ENCODE results near the gene RASSF4.

Gene RASSF4

DNA sequence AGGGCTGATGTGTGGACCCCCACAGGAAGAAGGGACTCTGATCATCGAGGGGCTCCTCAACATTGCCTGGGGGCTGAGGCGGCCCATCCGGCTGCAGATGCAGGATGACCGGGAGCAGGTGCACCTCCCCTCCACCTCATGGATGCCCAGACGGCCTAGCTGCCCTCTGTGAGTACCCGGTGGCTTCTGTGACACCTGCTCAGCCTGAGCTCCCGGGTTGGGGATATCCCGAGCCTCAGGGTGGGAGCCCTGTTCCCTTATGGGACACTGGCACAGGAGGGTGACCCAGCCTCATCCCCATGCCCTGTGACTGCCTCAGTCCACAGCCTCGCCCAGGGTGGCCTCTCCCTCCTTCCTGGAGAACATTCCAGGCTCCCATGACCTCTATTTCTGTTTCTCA lies 22.9 kb downstream of the RASSF4 start:
- H3K27ac ChIP-seq (ENCODE audit: insufficient read depth, low read length, poor library complexity, severe bottlenecking), result no peak overlapping the region
- no peak overlapping the region for H3K4me3 ChIP-seq (ENCODE audit: insufficient read depth, low read depth, low read length, poor library complexity, severe bottlenecking)
- no peaks in the 10 kb centered on the region for H3K27me3 ChIP-seq (replicated peaks; ENCODE audit: control insufficient read depth, insufficient read depth, low read length, poor library complexity, severe bottlenecking)
- no peaks in the 10 kb centered on the region for H3K9me3 ChIP-seq (ENCODE audit: control insufficient read depth, low read length)
- H3K4me1 ChIP-seq (ENCODE audit: control insufficient read depth, insufficient read depth, low read length, poor library complexity, severe bottlenecking), result no peaks in the 10 kb centered on the region
- no peak for DNase-seq
- no peaks in the 10 kb centered on the region for H3K36me3 ChIP-seq (ENCODE audit: control insufficient read depth, insufficient read depth, low read length)

DNA sequence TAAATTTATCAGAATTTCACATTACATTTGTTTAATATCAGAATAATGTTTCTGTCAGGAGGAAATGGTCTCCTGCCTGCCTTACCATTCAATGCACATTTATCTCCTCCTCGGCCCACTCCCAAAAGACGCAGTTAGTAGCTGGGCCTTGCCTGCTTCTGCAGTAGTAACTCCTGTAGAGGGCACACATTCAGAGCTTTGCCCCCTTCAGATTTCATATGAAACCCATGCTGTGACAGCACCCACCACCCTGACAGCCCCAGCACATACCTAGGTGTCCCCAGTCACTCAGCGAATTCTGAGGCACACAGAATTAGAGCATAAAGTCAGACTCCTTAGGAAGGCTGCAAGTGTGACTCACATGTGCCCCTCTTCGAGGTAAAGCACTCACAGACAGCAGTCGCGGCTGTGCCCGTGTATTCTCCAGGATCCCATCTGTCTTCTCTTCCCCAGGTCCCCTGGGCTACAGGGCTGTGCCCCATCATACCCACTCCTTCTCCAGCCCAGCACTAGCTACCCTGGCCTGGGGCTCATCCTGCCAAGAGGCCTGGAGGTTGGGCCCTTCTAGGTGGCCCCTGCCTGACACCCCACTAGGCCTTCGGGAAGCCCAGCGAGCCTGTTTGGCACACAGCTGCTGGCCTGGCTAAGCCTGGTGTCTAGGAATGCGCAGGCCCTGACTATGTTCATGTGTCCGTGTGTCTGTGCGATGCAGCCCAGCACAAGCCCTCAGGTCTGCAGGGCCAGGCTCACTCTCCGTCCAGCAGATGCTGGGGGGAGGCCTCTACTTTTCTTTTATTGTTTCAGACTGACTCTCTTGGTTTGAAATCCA lies 23.7 kb downstream of the RASSF4 start:
- H3K36me3 ChIP-seq (ENCODE audit: control insufficient read depth, insufficient read depth, low read length), result no peaks in the 10 kb centered on the region
- no peaks in the 10 kb centered on the region for H3K27me3 ChIP-seq (replicated peaks; ENCODE audit: control insufficient read depth, insufficient read depth, low read length, poor library complexity, severe bottlenecking)
- DNase-seq, result no peak
- no peaks in the 10 kb centered on the region for H3K9me3 ChIP-seq (ENCODE audit: control insufficient read depth, low read length)
- no peak overlapping the region for H3K27ac ChIP-seq (ENCODE audit: insufficient read depth, low read length, poor library complexity, severe bottlenecking)
- H3K4me1 ChIP-seq (ENCODE audit: control insufficient read depth, insufficient read depth, low read length, poor library complexity, severe bottlenecking), result no peaks in the 10 kb centered on the region
- H3K4me3 ChIP-seq (ENCODE audit: insufficient read depth, low read depth, low read length, poor library complexity, severe bottlenecking), result no peak overlapping the region

DNA sequence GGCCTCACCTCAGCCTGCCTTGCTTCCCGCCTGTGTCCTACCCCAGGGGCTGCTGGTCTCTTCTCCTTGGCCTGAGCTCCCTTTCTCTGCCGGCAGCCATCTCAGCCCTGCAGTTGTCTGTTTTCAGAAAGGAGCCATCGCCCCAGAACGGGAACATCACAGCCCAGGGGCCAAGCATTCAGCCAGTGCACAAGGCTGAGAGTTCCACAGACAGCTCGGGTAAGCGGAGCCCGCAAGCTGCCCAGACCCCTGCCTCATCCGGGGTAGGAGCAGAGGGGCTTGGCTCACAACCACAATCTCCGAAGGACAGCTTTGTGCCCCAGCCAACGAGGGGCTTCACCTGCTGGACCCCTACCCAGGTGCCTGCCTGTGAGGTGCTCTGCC lies 24.3 kb downstream of the RASSF4 start:
- no peaks in the 10 kb centered on the region for H3K27me3 ChIP-seq (replicated peaks; ENCODE audit: control insufficient read depth, insufficient read depth, low read length, poor library complexity, severe bottlenecking)
- H3K27ac ChIP-seq (ENCODE audit: insufficient read depth, low read length, poor library complexity, severe bottlenecking), result no peak overlapping the region
- H3K4me1 ChIP-seq (ENCODE audit: control insufficient read depth, insufficient read depth, low read length, poor library complexity, severe bottlenecking), result no peaks in the 10 kb centered on the region

DNA sequence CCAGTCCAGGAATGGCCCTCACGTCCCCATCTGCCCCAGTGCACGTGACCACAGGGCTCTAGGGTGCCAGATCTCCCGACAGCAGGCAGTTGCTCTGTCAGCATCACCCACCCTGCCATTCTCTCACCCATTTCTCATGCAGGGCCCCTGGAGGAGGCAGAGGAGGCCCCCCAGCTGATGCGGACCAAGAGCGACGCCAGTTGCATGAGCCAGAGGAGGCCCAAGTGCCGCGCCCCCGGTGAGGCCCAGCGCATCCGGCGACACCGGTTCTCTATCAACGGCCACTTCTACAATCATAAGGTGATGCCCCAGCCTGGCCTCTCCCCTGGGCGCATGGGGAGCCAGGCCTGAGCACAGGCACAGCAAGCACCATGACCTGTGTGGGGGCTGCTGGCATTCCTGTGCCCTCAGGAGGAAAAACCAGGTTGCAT lies 25.1 kb downstream of the RASSF4 start:
- H3K4me1 ChIP-seq (ENCODE audit: control insufficient read depth, insufficient read depth, low read length, poor library complexity, severe bottlenecking), result no peaks in the 10 kb centered on the region
- no peak for DNase-seq
- H3K27me3 ChIP-seq (replicated peaks; ENCODE audit: control insufficient read depth, insufficient read depth, low read length, poor library complexity, severe bottlenecking), result no peaks in the 10 kb centered on the region
- no peaks in the 10 kb centered on the region for H3K9me3 ChIP-seq (ENCODE audit: control insufficient read depth, low read length)
- no peak overlapping the region for H3K4me3 ChIP-seq (ENCODE audit: insufficient read depth, low read depth, low read length, poor library complexity, severe bottlenecking)
- no peak overlapping the region for H3K27ac ChIP-seq (ENCODE audit: insufficient read depth, low read length, poor library complexity, severe bottlenecking)
- no peaks in the 10 kb centered on the region for H3K36me3 ChIP-seq (ENCODE audit: control insufficient read depth, insufficient read depth, low read length)

More for the DNA sequence above, 24.3 kb downstream of the RASSF4 start:
- no peaks in the 10 kb centered on the region for H3K9me3 ChIP-seq (ENCODE audit: control insufficient read depth, low read length)
- no peak for DNase-seq
- H3K36me3 ChIP-seq (ENCODE audit: control insufficient read depth, insufficient read depth, low read length), result no peaks in the 10 kb centered on the region
- no peak overlapping the region for H3K4me3 ChIP-seq (ENCODE audit: insufficient read depth, low read depth, low read length, poor library complexity, severe bottlenecking)

DNA sequence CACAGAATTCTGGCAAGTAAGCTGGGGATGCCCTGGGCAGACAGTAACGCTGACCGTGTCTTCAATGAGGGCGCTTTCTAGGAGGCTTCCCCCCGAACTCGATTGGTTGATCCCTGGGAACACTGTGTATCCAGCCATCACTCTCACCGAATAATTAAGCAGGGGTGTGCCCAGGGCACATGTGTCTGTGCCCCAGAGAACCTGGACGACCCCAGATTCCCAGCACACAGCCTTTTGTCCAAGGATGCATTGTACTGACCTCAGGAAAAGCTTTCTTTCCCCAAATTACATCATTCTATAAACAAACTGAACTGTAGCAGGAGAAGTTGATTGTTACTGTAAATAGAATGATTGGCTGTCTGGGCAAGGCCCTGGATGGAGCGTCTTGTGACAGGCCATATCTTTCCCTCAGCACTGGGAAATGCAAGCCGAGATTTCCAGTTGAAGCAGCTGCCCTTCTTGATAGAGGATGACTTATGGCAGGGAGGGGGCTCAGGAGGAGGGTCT lies 25.6 kb downstream of the RASSF4 start:
- no peaks in the 10 kb centered on the region for H3K4me1 ChIP-seq (ENCODE audit: control insufficient read depth, insufficient read depth, low read length, poor library complexity, severe bottlenecking)
- H3K36me3 ChIP-seq (ENCODE audit: control insufficient read depth, insufficient read depth, low read length), result no peaks in the 10 kb centered on the region
- H3K27me3 ChIP-seq (replicated peaks; ENCODE audit: control insufficient read depth, insufficient read depth, low read length, poor library complexity, severe bottlenecking), result no peaks in the 10 kb centered on the region
- no peak for DNase-seq
- H3K4me3 ChIP-seq (ENCODE audit: insufficient read depth, low read depth, low read length, poor library complexity, severe bottlenecking), result no peak overlapping the region
- no peak overlapping the region for H3K27ac ChIP-seq (ENCODE audit: insufficient read depth, low read length, poor library complexity, severe bottlenecking)
- H3K9me3 ChIP-seq (ENCODE audit: control insufficient read depth, low read length), result no peaks in the 10 kb centered on the region

DNA sequence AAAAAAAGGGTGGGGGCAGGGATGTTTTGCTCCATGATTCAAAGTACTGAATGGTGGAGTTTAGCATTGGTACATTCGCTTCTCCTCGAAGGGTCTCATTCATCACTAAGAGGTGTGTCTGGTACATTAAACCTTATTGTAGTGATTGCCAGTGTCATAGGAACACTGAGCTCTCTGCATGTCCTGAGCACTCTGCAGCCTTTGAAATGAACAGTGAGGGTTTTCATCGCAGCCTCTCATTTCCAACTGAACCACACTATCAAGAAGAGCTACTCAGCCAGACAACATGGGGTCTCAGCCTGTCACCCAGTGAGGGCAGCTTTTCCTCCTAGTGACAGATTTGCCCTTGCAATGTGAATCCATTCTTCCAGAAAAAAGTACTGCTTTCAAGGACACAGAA lies 26.6 kb downstream of the RASSF4 start:
- Histone ChIP-seq H3K36me3 (ENCODE audit: control insufficient read depth, insufficient read depth, low read length) (no peaks in the 10 kb centered on the region), H3K4me1 (ENCODE audit: control insufficient read depth, insufficient read depth, low read length, poor library complexity, severe bottlenecking) (no peaks in the 10 kb centered on the region), H3K27me3 (replicated peaks; ENCODE audit: control insufficient read depth, insufficient read depth, low read length, poor library complexity, severe bottlenecking) (no peaks in the 10 kb centered on the region), H3K4me3 (ENCODE audit: insufficient read depth, low read depth, low read length, poor library complexity, severe bottlenecking) (no peak overlapping the region), H3K27ac (ENCODE audit: insufficient read depth, low read length, poor library complexity, severe bottlenecking) (no peak overlapping the region), H3K9me3 (ENCODE audit: control insufficient read depth, low read length) (no peaks in the 10 kb centered on the region)
- no peak for DNase-seq

DNA sequence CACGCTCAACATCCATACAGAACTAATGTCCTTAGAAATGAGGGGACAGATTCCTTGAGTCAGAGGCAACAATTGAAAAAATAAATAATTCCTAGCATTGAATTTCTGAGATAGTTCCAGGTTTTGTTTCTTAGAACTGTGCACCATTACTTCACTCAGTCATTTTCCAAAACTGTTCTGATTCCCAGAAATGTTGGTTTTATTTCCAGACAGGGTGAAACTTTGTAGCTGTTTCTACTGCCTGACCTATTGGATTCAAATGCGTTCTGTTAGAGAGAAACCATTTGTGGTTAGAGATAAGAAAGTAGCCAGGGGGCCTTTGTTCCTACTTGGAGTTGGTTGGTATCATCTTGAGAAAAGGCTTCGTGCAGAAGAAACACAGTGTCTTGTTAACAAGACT lies 27.1 kb downstream of the RASSF4 start:
- H3K27ac ChIP-seq (ENCODE audit: insufficient read depth, low read length, poor library complexity, severe bottlenecking), result no peak overlapping the region
- DNase-seq, result no peak
- H3K4me3 ChIP-seq (ENCODE audit: insufficient read depth, low read depth, low read length, poor library complexity, severe bottlenecking), result no peak overlapping the region
- H3K36me3 ChIP-seq (ENCODE audit: control insufficient read depth, insufficient read depth, low read length), result no peaks in the 10 kb centered on the region
- no peaks in the 10 kb centered on the region for H3K9me3 ChIP-seq (ENCODE audit: control insufficient read depth, low read length)
- no peaks in the 10 kb centered on the region for H3K27me3 ChIP-seq (replicated peaks; ENCODE audit: control insufficient read depth, insufficient read depth, low read length, poor library complexity, severe bottlenecking)
- H3K4me1 ChIP-seq (ENCODE audit: control insufficient read depth, insufficient read depth, low read length, poor library complexity, severe bottlenecking), result no peaks in the 10 kb centered on the region

DNA sequence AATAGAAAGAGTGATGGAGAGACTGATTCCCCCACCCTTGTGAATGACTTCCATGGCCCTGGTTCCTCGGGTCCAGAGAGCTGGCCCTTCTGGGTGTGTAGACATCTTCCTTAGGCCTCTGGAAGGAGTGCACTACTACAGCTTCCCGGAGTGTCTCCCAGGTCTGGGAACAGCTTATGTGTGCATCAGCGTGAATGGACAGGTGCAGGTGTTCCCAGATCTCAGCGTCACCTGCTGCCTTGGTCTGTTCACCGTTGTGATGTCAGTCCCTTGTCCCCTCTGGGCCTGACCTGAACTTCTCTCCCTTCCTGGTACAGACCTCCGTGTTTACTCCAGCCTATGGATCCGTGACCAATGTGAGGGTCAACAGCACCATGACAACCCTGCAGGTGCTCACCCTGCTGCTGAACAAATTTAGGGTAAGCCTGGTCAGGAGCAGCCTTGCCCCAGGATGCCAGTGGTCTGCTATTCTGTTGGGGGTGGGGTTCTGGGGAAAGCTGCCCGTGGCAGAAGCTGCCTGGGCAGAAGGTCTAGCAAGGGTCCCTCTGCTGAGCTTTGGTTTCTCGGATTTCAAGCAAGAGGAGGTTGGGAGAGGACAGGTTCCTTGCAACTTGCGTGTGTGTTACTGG lies 29.5 kb downstream of the RASSF4 start:
- no peaks in the 10 kb centered on the region for H3K36me3 ChIP-seq (ENCODE audit: control insufficient read depth, insufficient read depth, low read length)
- no peak overlapping the region for H3K4me3 ChIP-seq (ENCODE audit: insufficient read depth, low read depth, low read length, poor library complexity, severe bottlenecking)
- no peak overlapping the region for H3K27ac ChIP-seq (ENCODE audit: insufficient read depth, low read length, poor library complexity, severe bottlenecking)
- H3K9me3 ChIP-seq (ENCODE audit: control insufficient read depth, low read length), result no peaks in the 10 kb centered on the region
- no peak for DNase-seq
- no peaks in the 10 kb centered on the region for H3K4me1 ChIP-seq (ENCODE audit: control insufficient read depth, insufficient read depth, low read length, poor library complexity, severe bottlenecking)
- no peaks in the 10 kb centered on the region for H3K27me3 ChIP-seq (replicated peaks; ENCODE audit: control insufficient read depth, insufficient read depth, low read length, poor library complexity, severe bottlenecking)

DNA sequence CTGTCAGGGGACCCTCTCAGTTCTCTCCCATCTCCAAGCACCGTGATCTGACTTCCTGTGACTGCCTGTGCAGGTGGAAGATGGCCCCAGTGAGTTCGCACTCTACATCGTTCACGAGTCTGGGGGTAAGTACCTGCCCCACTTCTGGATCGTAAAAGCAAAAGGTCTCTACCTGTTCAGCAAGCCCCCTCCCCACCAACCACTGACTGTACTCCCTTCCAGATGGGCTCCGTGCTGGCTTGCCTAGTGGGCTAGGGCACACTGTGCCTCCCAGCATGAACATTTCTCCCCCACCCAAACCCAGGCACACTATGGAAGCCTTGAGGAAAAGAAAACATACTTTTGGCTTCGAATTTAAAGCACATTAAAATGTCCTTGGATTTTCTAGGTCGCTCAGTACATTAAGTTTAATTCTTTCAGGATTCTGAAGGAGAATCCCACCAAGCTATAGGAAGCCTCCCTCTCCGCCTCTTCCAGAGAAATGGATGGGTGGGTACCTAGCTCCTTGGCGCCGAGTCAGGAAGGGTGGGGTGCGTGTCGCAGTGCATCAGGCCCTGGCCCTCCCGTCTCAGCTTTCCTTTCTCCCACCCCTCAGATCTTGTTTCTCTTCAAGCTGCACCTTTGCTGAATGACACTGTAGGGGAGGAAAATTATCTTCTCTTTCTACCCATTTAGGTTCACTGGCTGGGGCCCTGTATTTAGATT lies 30.1 kb downstream of the RASSF4 start:
- no peaks in the 10 kb centered on the region for H3K4me1 ChIP-seq (ENCODE audit: control insufficient read depth, insufficient read depth, low read length, poor library complexity, severe bottlenecking)
- no peaks in the 10 kb centered on the region for H3K27me3 ChIP-seq (replicated peaks; ENCODE audit: control insufficient read depth, insufficient read depth, low read length, poor library complexity, severe bottlenecking)
- H3K9me3 ChIP-seq (ENCODE audit: control insufficient read depth, low read length), result no peaks in the 10 kb centered on the region
- H3K4me3 ChIP-seq (ENCODE audit: insufficient read depth, low read depth, low read length, poor library complexity, severe bottlenecking), result no peak overlapping the region
- no peak overlapping the region for H3K27ac ChIP-seq (ENCODE audit: insufficient read depth, low read length, poor library complexity, severe bottlenecking)
- no peaks in the 10 kb centered on the region for H3K36me3 ChIP-seq (ENCODE audit: control insufficient read depth, insufficient read depth, low read length)
- no peak for DNase-seq

DNA sequence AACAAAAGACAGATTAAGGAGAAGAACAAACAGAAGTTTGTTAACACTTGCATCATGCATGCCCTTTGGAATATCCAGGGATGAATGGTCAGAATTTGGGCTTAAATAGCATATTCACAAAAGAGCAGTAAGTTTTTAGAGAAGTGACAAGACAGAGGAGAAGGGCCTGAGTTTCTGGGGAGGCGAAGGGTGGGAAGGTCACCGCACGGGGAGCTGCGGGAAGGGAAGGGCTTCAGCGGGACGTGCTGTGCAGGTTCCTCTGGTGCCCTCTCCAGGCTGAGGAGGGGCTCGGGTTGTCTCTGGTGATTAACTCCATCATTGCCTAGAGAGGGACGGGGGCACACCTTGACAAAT lies 30.7 kb downstream of the RASSF4 start:
- Histone ChIP-seq H3K4me1 (ENCODE audit: control insufficient read depth, insufficient read depth, low read length, poor library complexity, severe bottlenecking) (no peaks in the 10 kb centered on the region), H3K27me3 (replicated peaks; ENCODE audit: control insufficient read depth, insufficient read depth, low read length, poor library complexity, severe bottlenecking) (no peaks in the 10 kb centered on the region), H3K9me3 (ENCODE audit: control insufficient read depth, low read length) (no peaks in the 10 kb centered on the region), H3K4me3 (ENCODE audit: insufficient read depth, low read depth, low read length, poor library complexity, severe bottlenecking) (no peak overlapping the region), H3K36me3 (ENCODE audit: control insufficient read depth, insufficient read depth, low read length) (no peaks in the 10 kb centered on the region), H3K27ac (ENCODE audit: insufficient read depth, low read length, poor library complexity, severe bottlenecking) (no peak overlapping the region)
- no peak for DNase-seq

Data from effector memory CD4-positive, alpha-beta T cell (primary cell).